H1 (cell line): ENCODE measurements around the gene DVL3. TPM values are rescaled to one million over a fixed set of nuclear protein-coding genes. Genes with fewer than 3 reads are reported as not detected.

Experiments used
- ATF2 ChIP-seq: IDR thresholded peaks from 2 replicates; pipeline ENCODE4 v1.6.1; 2012; ENCODE audit warnings: low read length, inconsistent platforms
- BACH1 ChIP-seq: IDR thresholded peaks from 2 replicates; pipeline ENCODE4 v1.6.1; 2012; ENCODE audit warnings: low read length, improper control_type of control experiment
- CEBPB ChIP-seq: IDR thresholded peaks from 2 replicates; pipeline ENCODE4 v1.6.1; 2012; ENCODE audit warnings: low read depth, low read length
- EZH2 ChIP-seq: fragments of 200-600 bp; sonication (generic); IDR thresholded peaks from 2 replicates; pipeline ENCODE4 v1.7.1; 2012; ENCODE audit warnings: low read depth, mild to moderate bottlenecking, moderate library complexity, low read length, inconsistent platforms; ENCODE audit not compliant: severe bottlenecking
- FOSL1 ChIP-seq: IDR thresholded peaks from 2 replicates; pipeline ENCODE4 v1.6.1; 2011; ENCODE audit warnings: mild to moderate bottlenecking, low read depth, low read length, moderate library complexity; ENCODE audit not compliant: insufficient read depth
- KDM4A ChIP-seq: IDR thresholded peaks from one replicate; pipeline ENCODE4 v1.7.1; 2012; ENCODE audit warnings: low read depth, mild to moderate bottlenecking, moderate library complexity, low read length, inconsistent platforms; ENCODE audit not compliant: severe bottlenecking
- KDM5A ChIP-seq: fragments of 200-600 bp; IDR thresholded peaks from 2 replicates; pipeline ENCODE4 v1.7.1; 2012; ENCODE audit warnings: mild to moderate bottlenecking, low read length, inconsistent platforms, mixed read lengths
- NRF1 ChIP-seq: IDR thresholded peaks from 2 replicates; pipeline ENCODE4 v1.6.1; 2011; ENCODE audit warnings: mild to moderate bottlenecking, low read depth, low read length, improper control_type of control experiment
- POLR2A ChIP-seq, 2 experiments: IDR thresholded peaks; 1 replicate in 1 of 2; 2 replicates in 1 of 2; pipeline ENCODE4 v1.6.1; 2011; ENCODE audit warnings: low read depth in 2 of 2, low read length in 2 of 2, mild to moderate bottlenecking in 2 of 2; ENCODE audit errors: control extremely low read depth in 1 of 2
- POLR2AphosphoS5 ChIP-seq: IDR thresholded peaks from 2 replicates; pipeline ENCODE4 v1.6.1; 2011; ENCODE audit warnings: low read depth, low read length
- RBBP5 ChIP-seq: IDR thresholded peaks from 2 replicates; pipeline ENCODE4 v1.7.1; 2012; ENCODE audit warnings: low read depth, mild to moderate bottlenecking, inconsistent platforms, low read length, moderate library complexity, borderline replicate concordance
- RXRA ChIP-seq: IDR thresholded peaks from 2 replicates; pipeline ENCODE4 v1.6.1; 2011; ENCODE audit warnings: low read depth, mild to moderate bottlenecking, low read length, moderate library complexity; ENCODE audit not compliant: insufficient read depth
- SIN3A ChIP-seq, 2 experiments: IDR thresholded peaks in 1 of 2; conservative IDR thresholded peaks in 1 of 2; 2 replicates each; pipeline ENCODE4 v1.6.1; 2011 to 2012; ENCODE audit warnings: low read length in 2 of 2, improper control_type of control experiment in 1 of 2, low read depth in 1 of 2, mild to moderate bottlenecking in 1 of 2
- SP2 ChIP-seq: IDR thresholded peaks from 2 replicates; pipeline ENCODE4 v1.6.1; 2012; ENCODE audit warnings: mild to moderate bottlenecking, low read length, inconsistent platforms
- SUZ12 ChIP-seq: fragments of 200-600 bp; sonication (generic); IDR thresholded peaks from 2 replicates; pipeline ENCODE4 v1.6.1; 2012; ENCODE audit warnings: mild to moderate bottlenecking, inconsistent platforms, low read length, moderate library complexity, mixed read lengths
- TAF1 ChIP-seq: IDR thresholded peaks from 2 replicates; pipeline ENCODE4 v1.6.1; 2011; ENCODE audit warnings: mild to moderate bottlenecking, low read depth, low read length
- TBP ChIP-seq: IDR thresholded peaks from 2 replicates; pipeline ENCODE4 v1.6.1; 2011; ENCODE audit warnings: low read depth, low read length, improper control_type of control experiment
- TCF12 ChIP-seq: IDR thresholded peaks from 2 replicates; pipeline ENCODE4 v1.6.1; 2011; ENCODE audit warnings: low read depth, mild to moderate bottlenecking, low read length
- ZNF274 ChIP-seq: IDR thresholded peaks from 2 replicates; pipeline ENCODE4 v1.7.0; 2012; ENCODE audit warnings: low read length, borderline replicate concordance; ENCODE audit errors: extremely low read depth
- polyA plus RNA-seq, 7 experiments: library from polyadenylated mRNA; depleted of rRNA in 3 of 7; stranded (reverse) in 5 of 7; unstranded in 2 of 7; fragments of >200 nt in 5 of 7; fragments of 200-250 nt in 2 of 7; gene quantifications; 1 replicate in 5 of 7; 2 replicates in 1 of 7; 4 replicates in 1 of 7; pipeline versions ENCODE4 v1.2.1 to v1.2.3, GENCODE V29; 2011 to 2013; ENCODE audit warnings: missing spikeins in 2 of 7, mixed read lengths in 2 of 7
- total RNA-seq: library from RNA; stranded (reverse); fragmentation: NEBNext Ultra II Directional; extraction: Animal tissue kit (Norgen Biotek cat#: 25700); gene quantifications from 2 replicates; pipeline ENCODE4 v1.2.1, GENCODE V29; 2021
- TF ChIP-seq, protein P1 (sequence below), 3 experiments: IDR thresholded peaks; 1 replicate in 2 of 3; 2 replicates in 1 of 3; pipeline versions ENCODE4 v1.5.1 to v1.6.1; 2011; ENCODE audit warnings: low read length in 3 of 3, mild to moderate bottlenecking in 3 of 3, inconsistent platforms in 2 of 3, low read depth in 1 of 3, moderate library complexity in 1 of 3; ENCODE audit not compliant: insufficient read depth in 1 of 3; ENCODE audit errors: control extremely low read depth in 1 of 3

DVL3 gene
- total and polyA plus RNA-seq, 2 of the 8 experiments (the other 6 are each of a cell fraction or from before 2014, with no cell fraction given): 38.5 to 66.6 TPM

- TF ChIP-seq SIN3A (conservative IDR thresholded peaks at IDR 0.05 in 1 of 2, IDR thresholded peaks at IDR 0.05 in 1 of 2; ENCODE audit: low read depth in 1 of 2, low read length in 2 of 2) (peak in 1 of 2 experiments; percentile 31; a peak in 1 of 4 replicates), RXRA (no peak), RBBP5 (no peak), POLR2A (IDR thresholded peaks at IDR 0.05; ENCODE audit: control extremely low read depth in 1 of 2, low read depth in 2 of 2, low read length in 2 of 2) (no peak), TBP (0 out of 2 replicates have a peak, but pooled peaks have one; percentile 13), CEBPB (no peak), POLR2AphosphoS5 (no peak), TAF1 (no peak; the same call in 1 of the 2 replicates), KDM5A (no peak), BACH1 (no peak), KDM4A (peak; percentile 65), ATF2 (no peak), SP2 (no peak), ZNF274 (no peak), TCF12 (no peak), EZH2 (no peak), SUZ12 (no peak), NRF1 (no peak), FOSL1 (no peak)
- TF ChIP-seq, protein P1, sequence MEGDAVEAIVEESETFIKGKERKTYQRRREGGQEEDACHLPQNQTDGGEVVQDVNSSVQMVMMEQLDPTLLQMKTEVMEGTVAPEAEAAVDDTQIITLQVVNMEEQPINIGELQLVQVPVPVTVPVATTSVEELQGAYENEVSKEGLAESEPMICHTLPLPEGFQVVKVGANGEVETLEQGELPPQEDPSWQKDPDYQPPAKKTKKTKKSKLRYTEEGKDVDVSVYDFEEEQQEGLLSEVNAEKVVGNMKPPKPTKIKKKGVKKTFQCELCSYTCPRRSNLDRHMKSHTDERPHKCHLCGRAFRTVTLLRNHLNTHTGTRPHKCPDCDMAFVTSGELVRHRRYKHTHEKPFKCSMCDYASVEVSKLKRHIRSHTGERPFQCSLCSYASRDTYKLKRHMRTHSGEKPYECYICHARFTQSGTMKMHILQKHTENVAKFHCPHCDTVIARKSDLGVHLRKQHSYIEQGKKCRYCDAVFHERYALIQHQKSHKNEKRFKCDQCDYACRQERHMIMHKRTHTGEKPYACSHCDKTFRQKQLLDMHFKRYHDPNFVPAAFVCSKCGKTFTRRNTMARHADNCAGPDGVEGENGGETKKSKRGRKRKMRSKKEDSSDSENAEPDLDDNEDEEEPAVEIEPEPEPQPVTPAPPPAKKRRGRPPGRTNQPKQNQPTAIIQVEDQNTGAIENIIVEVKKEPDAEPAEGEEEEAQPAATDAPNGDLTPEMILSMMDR (IDR thresholded peaks at IDR 0.05; ENCODE audit: control extremely low read depth in 1 of 3, insufficient read depth in 1 of 3, low read depth in 1 of 3, low read length in 3 of 3): no peak
These were observed 706 bp downstream of the DVL3 start (continued) for GRCh38 chr3:184155644-184156521.
